NCI-H524 treated with DMSO at 0.1 percent for 48 hours (cell line): Measurements from ENCODE around the gene ADRA2B.

ENCODE experiments used
- DNase-seq: peaks from one replicate; lab custom pipeline; 2025; lab: John Stamatoyannopoulos, UW

Gene ADRA2B

GRCh38 chr2:96117701-96118588, 1.6 kb upstream of the ADRA2B start:
- no peak for DNase-seq

GRCh38 chr2:96116879-96117533, 635 bp upstream of the ADRA2B start:
- no peak for DNase-seq

DNA sequence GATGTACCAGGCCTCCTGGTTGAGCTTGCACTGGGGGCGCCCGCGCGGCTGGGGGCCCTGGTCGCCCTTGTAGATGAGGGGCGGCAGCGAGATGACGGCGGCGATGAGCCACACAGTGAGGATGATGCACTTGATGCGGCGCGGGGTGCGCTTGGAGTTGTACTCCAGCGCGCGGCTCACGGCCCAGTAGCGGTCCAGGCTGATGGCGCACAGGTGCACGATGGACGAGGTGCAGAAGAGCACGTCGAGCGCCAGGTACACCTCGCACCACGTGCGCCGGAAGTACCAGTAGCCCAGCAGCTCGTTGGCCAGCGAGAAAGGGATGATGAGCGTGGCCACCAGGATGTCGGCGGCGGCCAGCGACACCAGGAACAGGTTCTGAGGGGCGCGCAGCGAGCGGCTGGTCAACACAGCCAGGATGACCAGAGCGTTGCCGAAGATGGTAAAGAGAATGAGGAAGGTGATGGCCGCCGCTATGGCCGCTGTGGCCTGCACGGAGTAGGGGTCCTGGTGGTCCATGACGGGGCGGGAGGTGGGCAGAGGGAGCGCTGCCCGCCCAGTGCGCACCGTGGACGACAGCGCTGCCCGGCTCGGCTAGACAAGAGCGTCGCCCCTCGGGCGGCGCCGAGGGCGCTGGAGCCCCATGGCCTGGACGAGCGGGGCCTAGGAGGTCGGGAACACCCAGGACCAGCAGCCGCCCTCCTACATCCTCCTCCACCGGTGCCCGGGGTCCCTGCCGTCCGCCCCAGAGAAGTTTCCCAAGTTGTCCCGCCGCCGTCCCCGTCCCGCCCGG, 544 bp downstream of the ADRA2B start:
- DNase-seq = no peak

DNA sequence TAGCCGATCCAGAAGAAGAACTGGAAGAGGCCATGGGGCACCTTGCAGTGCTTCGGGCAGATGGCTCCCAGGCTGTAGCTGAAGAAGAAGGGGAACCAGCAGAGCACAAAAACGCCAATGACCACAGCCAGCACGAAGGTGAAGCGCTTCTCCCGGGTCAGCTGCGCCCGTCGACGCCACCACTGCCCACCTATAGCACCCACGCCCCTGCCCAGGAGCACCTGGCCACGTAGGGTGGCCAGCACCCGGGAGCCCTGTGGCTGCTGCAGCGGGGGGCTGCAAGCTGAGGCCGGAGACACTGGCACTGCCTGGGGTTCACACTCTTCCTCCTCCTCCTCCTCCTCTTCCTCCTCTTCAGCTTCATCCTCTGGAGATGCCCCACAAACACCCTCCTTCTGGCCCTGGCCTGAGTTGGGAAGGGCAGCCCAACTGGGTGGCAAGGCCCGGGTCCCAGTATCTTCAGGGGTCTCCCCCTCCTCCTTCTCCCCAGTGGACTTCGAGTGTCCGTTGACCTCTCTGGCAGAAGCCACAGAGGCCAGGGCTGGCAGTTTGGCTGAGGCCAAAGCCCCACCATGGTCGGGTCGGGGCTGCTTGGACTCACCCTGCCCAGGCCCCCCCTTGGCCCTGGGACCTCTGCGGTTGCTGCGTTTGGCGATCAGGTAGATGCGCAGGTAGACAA, 1.3 kb downstream of the ADRA2B start:
- DNase-seq = no peak

GRCh38 chr2:96114546-96114902, 1.8 kb downstream of the ADRA2B start:
- DNase-seq = no peak

GRCh38 chr2:96113951-96114350, 2.4 kb downstream of the ADRA2B start:
- no peak for DNase-seq

- DNase-seq = no peak
Measured at GRCh38 chr2:96113367-96113677, 3.0 kb downstream of the ADRA2B start.

- DNase-seq = no peak
Measured at GRCh38 chr2:96112501-96113366, 3.6 kb downstream of the ADRA2B start.

DNA sequence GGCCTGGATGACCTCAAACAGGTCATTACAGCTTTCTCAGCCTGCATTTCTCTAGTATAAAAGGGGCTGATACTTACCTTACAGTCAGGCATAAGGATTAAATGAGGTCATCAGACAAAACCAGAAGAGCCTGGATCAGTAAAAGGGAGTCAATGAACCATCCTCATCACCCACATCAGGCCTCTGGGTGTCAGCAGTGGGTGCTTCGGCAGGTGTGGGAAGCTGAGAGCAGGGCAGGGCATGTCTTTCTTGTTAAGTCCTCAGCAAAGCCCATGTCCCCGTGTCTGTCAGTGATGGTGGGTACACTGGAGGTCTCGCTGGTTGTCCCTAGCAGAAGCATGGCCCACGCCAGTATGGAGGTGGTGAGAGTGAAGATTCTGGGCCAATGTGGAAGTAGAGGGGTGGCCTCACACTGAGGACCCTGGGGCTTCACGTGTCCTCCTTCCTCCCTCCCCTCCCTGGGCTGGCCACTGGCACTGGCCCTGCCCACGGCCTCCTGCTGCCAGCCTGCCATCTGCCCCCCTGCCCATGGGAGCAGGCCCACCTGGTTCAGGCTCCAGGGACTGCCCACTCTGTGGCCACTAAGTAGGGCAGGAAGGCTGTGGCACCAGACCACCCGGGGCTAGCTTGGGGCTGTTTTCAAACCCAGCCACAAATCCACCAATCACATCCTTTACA, 4.4 kb downstream of the ADRA2B start:
- DNase-seq = no peak

GRCh38 chr2:96111257-96111640, 5.1 kb downstream of the ADRA2B start:
- DNase-seq = no peak

GRCh38 chr2:96110621-96111256, 5.6 kb downstream of the ADRA2B start:
- DNase-seq = no peak

GRCh38 chr2:96109931-96110511, 6.3 kb downstream of the ADRA2B start:
- no peak for DNase-seq

- DNase-seq = no peak
Measured at GRCh38 chr2:96109361-96109680, 7.0 kb downstream of the ADRA2B start.

DNA sequence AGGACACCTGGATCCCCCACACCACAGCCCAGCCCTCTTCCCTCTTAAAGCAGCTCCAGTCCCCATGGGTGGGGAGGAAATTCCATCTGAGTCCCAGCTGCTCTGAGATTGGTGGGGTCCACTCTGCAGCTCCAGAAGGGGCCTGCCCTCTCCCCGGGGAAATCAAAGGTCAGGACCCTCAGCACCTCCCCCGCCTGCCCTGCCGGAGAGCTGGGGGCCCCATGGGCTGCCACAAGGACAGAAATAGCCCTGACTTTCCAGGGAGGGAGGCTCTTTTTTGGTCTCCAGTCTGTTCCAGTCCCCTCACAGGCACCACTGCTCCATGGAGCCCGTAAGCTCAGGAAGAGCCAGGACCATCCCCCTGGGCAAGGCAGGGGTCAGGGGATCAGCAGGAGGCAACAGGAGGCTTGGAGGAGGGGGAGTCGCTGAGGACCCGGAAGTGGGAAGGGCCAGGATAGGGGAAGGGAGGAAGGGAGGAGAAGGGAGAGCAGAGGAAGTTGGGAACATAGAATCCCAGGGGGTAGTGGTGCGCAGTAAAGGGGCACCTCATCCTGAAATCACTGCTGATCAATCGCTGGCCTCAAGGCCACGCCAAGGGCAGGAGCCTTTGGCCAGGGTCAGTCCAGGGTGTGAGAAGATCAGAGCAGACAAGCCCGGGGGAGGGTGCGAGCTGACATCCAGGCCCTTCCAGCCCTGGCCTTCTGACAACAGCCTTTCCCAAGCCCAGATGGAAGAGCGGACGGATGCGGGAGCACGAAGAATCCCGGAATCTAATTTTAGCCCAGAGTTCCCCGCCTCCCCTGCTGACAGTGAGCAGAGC, 7.6 kb downstream of the ADRA2B start:
- no peak for DNase-seq

- DNase-seq = no peak
Measured at GRCh38 chr2:96108151-96108540, 8.2 kb downstream of the ADRA2B start.

DNA sequence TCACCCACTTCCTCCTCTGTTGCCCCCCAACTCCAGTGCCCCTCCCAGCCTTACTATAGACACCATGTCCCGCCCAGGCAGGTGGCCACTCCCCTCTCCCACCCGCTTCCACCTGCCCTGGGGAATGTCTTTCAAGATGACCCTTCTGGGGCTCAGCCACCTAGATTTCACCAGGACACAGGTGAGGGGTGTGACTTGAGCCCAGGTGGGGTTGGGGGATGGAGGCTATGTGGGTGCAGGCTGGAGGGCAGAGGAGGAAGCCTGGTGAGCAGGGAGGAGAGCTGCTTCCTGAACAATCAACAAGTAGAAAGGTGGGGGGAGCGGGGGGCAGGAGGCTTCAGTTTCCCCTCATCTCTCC, 8.7 kb downstream of the ADRA2B start:
- no peak for DNase-seq

- no peak for DNase-seq
Measured at GRCh38 chr2:96106991-96107707, 9.2 kb downstream of the ADRA2B start.

DNA sequence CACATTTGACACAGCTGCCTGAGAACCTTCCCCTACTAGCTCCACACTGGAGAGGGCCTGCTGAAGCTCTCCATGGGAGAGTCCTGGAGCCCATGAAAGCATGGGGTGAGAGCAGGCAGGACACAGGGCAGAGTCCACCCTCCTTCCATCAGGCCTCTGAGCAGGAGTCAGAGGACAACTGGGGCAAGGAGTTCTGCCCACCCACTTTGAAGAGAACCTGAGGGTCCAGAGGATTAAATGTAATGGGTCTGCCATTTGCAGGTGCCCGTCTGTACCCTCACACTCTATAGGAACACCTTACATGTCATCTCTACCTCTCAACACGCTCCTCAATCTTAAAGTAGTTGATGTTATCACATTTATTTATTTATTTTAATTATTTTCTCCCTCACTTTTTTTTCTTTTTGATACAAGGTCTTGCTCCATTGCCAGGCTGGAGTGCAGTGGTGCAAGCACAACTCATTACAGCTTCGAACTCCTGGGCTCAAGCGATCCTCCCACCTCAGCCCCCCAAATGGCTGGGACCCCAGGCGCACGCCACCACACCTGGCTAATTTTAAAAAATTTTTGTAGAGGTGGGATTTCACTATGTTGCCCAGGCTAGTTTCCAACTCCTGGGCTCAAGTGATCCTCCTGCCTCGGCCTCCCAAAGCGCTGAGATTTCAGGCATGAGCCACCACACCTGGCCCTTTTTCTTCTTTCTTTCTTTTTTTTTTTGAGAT, 10.2 kb downstream of the ADRA2B start:
- DNase-seq = no peak
